ENCODE data around the gene RDM1.
"Not testable (repeated sequence)": the region's sequence is repeated elsewhere in the genome, so short reads cannot be mapped to it uniquely, and the experiment has no call there.

The RDM1 gene

GRCh38 chr17:35897772-35898171 lies 32.8 kb downstream of the RDM1 start:
- not testable (repeated sequence) for DNase-seq

DNA sequence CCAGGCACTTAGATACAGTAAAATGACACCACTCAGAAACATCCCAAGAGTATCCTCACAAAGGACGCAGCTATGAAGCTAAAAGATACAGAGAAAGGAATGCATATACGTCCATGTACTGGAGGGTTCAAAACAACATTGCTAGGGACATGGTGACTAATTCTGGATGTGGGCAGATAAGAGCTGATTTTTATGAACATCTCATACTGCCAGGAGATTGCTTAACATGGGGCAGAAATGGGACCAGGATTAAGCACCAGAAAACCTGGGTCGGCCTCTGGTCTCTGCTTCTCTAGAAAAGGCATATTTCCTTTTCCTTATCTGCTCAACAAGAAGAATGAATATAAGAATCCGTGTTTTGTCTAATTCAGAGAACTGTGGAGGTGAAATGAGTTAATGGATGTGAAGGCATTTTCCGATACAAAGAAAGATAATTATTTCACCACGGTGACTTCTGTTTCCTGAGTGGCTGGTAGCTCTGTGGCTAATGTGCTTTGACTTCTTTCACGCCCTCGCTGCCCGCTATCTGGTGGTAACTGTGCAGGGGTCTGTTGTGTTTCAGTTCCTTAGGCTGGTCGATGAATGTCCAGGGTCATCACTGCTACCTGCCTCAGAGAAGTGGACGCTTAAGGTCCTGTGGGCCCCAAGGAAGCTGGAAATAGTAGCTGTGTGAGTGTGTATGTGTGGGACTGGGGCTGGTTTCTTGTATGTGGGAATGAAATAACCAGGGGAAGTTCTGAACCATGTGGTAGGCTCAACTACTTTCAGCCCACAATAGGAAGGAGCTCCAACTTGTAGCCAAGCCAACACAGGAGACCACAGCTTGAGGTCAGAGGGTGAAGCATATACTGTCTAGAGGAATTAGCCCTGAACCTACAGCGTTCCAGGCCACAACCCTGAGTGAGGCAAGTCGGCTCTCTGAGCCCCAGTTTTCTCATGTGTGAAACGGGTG lies 34.7 kb downstream of the RDM1 start:
- DNase-seq = no peak

DNA sequence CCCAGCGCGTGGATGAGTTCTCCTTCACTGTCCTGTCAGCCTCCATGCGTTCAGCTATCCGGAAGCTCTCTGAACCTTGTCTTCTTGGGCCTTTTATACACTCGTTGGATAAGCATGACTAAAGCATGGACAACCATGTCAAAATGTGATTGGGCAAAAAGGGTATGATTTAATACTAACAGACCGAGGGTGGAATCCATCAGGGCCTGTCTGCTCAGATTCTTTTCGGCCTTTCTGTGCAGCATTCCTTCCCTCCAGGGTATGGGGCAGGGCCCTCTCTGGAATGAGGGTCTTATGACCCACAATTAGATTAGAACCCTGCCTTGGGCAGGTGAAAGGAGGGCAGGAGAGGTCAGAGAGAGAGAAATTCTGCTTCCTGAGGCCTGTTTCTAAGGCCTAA lies 36.4 kb downstream of the RDM1 start:
- no peak for DNase-seq

DNA sequence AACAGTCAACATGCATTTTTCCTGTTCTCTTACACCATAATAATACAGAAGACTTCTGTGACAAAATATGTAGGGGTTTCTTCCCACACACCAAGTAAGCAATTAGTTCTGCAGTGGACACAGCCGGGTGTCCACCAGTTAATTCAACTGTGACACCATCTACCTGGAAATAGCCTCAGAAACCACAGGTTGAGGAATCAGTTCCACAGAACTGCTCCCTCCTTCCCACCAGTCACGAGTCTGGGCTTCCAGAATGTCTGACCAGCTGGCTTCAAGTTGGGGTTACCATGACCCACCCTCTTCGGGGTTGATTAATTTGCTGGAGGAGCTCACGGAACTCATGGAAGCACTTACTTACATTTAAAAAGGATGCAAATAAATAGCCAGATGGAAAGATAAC lies 36.8 kb downstream of the RDM1 start:
- no peak for DNase-seq

GRCh38 chr17:35892091-35893035 lies 38.2 kb downstream of the RDM1 start:
- no peak for DNase-seq

DNA sequence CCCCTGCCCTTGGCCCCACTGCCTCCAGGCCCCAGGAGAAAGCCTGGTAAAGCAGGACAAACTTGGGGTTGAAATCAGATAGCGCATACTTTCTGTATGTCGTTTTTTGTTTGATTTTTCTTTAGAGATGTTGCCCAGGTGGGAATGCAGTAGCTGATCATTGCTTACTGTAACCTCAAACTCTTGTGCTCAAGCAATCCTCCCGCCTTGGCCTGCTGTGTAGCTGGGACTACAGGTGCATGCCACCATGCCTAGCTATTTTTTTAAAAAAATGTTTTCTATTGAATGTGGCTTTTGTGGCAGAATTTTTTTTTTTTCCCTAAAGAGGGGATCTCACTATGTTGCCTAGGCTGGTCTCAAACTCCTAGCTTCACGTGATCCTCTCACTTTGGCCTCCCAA lies 39.3 kb downstream of the RDM1 start:
- no peak for DNase-seq

- no peak for DNase-seq
These were observed 39.8 kb downstream of the RDM1 start for GRCh38 chr17:35890774-35891155.

GRCh38 chr17:35889818-35890773 lies 40.5 kb downstream of the RDM1 start:
- no peak for DNase-seq

DNA sequence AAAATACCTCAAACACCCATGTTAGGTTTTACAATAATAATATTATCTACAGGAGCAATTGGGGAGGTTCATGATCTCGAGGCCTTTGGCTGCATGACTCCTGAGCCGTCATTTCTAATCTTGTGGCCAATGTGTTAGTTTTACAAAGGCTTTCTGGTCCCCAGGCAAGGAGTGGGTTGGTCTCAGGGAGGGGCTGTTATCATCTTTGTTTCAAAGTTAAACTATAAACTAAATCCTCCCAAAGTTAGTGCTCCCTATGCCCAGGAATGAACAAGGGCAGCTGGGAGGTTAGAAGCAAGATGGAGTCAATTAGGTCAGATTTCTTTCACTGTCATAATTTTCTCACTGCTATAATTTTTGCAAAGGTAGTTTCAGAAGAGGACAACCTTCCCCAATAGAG lies 41.3 kb downstream of the RDM1 start:
- DNase-seq = no peak

DNA sequence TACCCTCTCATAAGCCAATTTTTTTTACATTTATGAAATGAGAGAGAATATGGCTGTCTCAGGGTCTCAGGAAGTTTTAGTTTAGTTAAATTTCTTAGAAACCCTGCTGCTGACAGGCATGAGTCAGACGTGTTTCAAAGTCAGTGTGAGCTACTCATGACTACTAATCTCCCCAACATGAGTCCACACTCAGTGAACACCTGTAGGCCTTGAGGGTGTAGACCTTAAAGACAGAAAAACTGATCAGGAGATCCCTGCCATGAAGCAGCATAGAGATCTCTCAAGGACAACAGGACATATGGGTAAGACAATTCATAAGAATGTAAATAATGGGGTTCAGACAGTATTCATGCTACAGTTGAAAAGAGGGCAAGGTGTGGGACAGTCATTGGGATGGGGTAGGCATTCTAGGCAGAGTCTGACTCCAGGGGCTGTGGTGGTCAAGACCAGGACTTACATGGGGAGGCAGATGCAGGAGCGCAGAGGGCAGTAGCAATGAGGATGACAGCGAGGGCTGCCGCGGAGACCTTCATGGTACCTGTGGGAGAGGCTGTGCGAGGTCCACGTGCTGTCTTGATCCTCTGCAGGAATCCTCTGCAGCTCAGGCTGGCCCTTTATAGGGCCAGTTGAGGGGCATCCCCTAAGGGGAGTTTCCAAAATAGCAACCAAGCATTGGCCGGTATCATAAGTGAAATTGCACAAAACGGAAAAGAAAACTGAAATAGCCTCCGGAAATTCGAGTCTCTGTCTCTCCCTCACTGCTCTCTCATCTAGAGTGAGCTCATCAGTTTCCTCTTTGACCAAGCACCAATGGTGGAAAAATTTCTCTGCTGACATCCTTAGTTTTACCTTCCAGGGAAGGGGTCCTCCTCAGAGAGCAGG lies 50.6 kb downstream of the RDM1 start, which contains the start of gene CCL5:
Gene CCL5 (minus strand): TSS at position 588 of the 882 bp plus-strand sequence.
- DNase-seq = no peak

DNA sequence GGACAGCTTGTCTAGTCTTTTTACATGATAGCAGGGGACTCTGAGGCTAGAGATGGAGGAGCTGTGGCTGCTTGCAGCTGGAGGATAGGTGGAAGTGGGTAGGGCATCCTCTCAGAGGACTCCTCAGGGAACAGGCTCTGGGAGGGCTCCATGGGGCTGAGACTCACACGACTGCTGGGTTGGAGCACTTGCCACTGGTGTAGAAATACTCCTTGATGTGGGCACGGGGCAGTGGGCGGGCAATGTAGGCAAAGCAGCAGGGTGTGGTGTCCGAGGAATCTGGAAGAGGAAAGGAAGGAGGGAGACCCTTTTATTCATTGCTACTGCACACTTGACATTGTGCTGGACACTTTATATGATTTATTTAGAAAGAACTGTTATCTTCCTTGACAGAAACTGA lies 52.2 kb downstream of the RDM1 start:
- no peak for DNase-seq

DNA sequence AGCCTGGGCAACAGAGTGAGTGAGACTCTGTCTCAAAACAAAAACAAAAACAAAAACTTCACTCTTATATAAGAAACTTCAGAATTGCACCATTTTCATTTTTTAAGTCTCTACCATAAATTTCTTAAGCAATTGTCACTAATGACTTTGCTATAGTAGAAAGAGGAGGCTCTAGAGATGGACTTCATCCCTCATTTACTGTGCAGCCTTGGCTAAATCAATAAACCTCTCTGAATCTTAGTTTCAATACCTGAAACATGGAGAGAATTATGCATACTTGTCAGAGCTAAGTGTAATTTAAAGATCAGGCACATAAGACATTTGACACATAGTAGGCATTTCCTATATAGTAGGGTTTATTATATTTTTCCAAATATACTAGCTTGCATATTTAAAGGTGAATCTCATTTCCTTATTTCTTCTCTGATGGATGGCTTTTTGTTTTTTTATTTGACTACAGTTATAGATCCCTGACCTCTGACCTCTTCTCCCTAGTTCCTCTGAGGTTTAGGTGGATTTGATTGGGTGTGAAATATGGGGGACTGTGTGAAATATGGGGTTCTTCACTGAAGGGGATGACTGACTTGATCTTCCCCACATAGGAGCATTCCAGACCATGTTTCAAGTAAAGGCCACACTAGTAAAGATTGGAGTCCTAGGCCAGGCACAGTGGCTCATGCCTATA lies 53.1 kb downstream of the RDM1 start:
- no peak for DNase-seq

DNA sequence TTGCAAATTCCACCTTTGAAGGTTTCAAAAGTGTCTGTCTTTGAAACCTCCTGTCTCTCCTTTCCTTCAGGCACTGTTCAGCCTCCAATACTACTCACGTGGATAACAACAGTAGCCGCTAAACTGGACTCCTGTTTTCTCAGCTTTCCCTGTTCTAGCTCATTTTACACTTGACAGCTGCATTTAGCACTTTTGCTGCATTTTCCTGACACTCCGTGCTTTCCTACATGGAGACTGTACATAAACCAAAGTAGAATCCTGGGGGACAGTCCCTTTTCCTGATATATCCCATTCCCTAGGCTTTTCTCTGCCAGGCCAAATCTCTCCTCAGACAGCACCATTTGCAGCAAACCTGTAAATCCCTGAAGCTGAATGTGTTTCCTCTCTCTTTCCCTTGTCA lies 54.0 kb downstream of the RDM1 start:
- DNase-seq = no peak

DNA sequence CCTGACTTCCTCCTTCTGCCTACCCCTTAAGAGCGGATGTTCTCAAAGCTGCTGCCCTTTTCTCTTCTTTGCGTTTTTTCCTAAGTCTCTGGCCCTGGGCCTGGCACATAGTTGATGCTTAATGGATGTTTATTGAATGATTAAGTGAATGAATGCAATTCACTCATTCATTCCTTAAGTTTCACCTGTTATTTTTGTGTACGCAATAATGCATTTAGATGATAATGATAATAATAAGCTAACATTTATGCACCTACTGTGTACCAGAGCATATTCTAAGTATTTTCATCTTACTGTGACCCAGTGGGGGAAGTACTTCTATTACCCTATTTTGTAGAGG lies 54.8 kb downstream of the RDM1 start:
- DNase-seq = no peak

GRCh38 chr17:35875072-35875799 lies 55.3 kb downstream of the RDM1 start:
- DNase-seq = no peak

DNA sequence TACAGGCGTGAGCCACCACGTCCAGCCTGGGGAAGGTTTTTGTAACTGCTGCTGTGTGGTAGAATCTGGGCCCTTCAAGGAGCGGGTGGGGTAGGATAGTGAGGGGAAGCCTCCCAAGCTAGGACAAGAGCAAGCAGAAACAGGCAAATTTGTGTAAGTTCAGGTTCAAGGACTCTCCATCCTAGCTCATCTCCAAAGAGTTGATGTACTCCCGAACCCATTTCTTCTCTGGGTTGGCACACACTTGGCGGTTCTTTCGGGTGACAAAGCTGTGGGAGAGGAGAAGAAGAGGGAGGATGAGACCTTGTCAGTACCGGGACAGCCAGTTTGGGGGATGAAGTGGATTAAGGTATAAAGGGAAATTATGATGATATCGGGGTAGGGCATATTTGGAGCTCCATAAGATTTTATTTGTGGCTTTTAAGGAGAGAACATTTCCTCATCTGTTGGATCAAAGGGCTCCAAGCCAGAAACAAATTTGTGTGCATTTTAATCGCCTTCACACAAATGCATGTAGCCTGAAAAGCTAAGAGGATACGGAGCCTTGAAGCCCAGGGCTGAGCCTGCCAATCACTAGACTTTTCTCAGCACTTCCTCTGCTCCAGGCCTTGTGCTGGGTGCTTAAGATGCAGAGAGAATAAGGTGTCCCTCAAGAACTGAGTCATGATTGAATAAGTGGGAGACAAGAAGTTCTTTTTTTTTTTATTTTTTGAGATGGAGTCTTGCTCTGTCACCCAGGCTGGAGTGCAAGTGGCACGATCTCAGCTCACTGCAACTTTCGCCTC lies 58.2 kb downstream of the RDM1 start:
- DNase-seq = no peak

- DNase-seq = no peak
These were observed 59.4 kb downstream of the RDM1 start for GRCh38 chr17:35870906-35871819.

GRCh38 chr17:35868737-35869136 lies 61.8 kb downstream of the RDM1 start, which contains the start of gene HEATR9:
Gene HEATR9, minus strand, starts transcription at chr17:35868891. Its CDS starts 149 bp downstream, at chr17:35868742.
- DNase-seq = no peak
